Gastrocnemius medialis (tissue), 4 donors: Measurements from ENCODE around the gene ASB15.

Experiments used
- CTCF ChIP-seq, 5 experiments: fragments of 450-650 bp in 3 of 5; fragments of 200-600 bp in 2 of 5; sonication (generic) in 2 of 5; IDR thresholded peaks in 4 of 5; conservative IDR thresholded peaks in 1 of 5; 1 replicate in 4 of 5; 2 replicates in 1 of 5; pipeline ENCODE4 v1.5.1; 2016 to 2019; ENCODE audit warnings: antibody characterized with exemption in 5 of 5, mild to moderate bottlenecking in 3 of 5, moderate library complexity in 3 of 5
- POLR2A ChIP-seq, 2 donors: fragments of 450-650 bp; IDR thresholded peaks; one replicate each; pipeline ENCODE4 v1.6.1; 2017; ENCODE audit warnings: antibody characterized with exemption in 2 of 2, mild to moderate bottlenecking in 2 of 2, moderate library complexity in 2 of 2

GRCh38 chr7:123643495-123644441 is 42.1 kb downstream of the ASB15 start:
- TF ChIP-seq CTCF (IDR thresholded peaks at IDR 0.05 in 4 of 5, conservative IDR thresholded peaks at IDR 0.05 in 1 of 5) (no peak), POLR2A (IDR thresholded peaks at IDR 0.05) (peak; percentile 51 to 80)
